Ishikawa (cell line): ENCODE data around the gene CLDN22.

Source experiments
- CEBPB ChIP-seq: IDR thresholded peaks from 2 replicates; pipeline ENCODE4 v1.6.1; 2012
- CREB1 ChIP-seq: IDR thresholded peaks from 2 replicates; pipeline ENCODE4 v1.6.1; 2012; ENCODE audit warnings: low read depth
- EGR1 ChIP-seq: IDR thresholded peaks from 2 replicates; pipeline ENCODE4 v1.6.1; 2012
- EP300 ChIP-seq: IDR thresholded peaks from 2 replicates; pipeline ENCODE4 v1.6.1; 2012; ENCODE audit warnings: borderline replicate concordance
- FOXM1 ChIP-seq: IDR thresholded peaks from 2 replicates; pipeline ENCODE4 v1.6.1; 2012; ENCODE audit warnings: low read depth, borderline replicate concordance
- NFIC ChIP-seq: IDR thresholded peaks from 2 replicates; pipeline ENCODE4 v1.6.1; 2012
- RAD21 ChIP-seq: IDR thresholded peaks from 2 replicates; pipeline ENCODE4 v1.6.1; 2012; ENCODE audit warnings: low read depth
- REST ChIP-seq: IDR thresholded peaks from 2 replicates; pipeline ENCODE4 v1.6.1; 2012; ENCODE audit warnings: low read depth, mild to moderate bottlenecking
- TAF1 ChIP-seq: IDR thresholded peaks from 2 replicates; pipeline ENCODE4 v1.6.1; 2012; ENCODE audit warnings: low read depth, mild to moderate bottlenecking
- TCF12 ChIP-seq: IDR thresholded peaks from 2 replicates; pipeline ENCODE4 v1.6.1; 2012; ENCODE audit warnings: low read depth
- TEAD4 ChIP-seq: IDR thresholded peaks from 2 replicates; pipeline ENCODE4 v1.6.1; 2012
- YY1 ChIP-seq: IDR thresholded peaks from 2 replicates; pipeline ENCODE4 v1.6.1; 2012; ENCODE audit warnings: low read depth
- ZBTB7A ChIP-seq: IDR thresholded peaks from 2 replicates; pipeline ENCODE4 v1.6.1; 2012; ENCODE audit warnings: low read depth
- TF ChIP-seq, protein P1 (sequence below): IDR thresholded peaks from 2 replicates; pipeline ENCODE4 v1.6.1; 2012
- TF ChIP-seq, protein P2 (sequence below): IDR thresholded peaks from 2 replicates; pipeline ENCODE4 v1.6.1; 2012

CLDN22 gene

DNA sequence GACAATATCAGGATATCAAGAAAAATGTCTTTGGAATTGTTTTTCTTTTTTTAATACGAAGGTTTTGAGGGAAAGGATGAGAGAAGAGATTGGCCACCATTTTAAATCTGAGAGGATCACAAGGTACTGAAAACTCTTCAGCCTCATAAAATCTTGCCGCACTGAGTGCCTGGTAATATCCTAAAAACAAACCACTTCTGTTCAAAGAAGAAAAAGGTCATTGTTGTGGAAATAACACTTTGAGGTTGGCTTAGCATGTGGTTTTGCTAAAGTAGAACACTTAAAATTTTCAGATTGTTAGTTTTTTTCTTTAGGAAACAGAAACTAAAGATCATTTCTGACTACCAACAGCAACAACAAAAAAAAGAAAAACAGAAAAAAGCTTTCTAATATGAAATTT lies 1.0 kb upstream of the CLDN22 start:
- TF ChIP-seq TEAD4 (no peak), RAD21 (no peak), REST (no peak), EGR1 (no peak), TCF12 (no peak), ZBTB7A (no peak), NFIC (no peak), TAF1 (no peak), FOXM1 (no peak), CEBPB (no peak), EP300 (no peak), CREB1 (no peak), YY1 (no peak)
- TF ChIP-seq, protein P1, sequence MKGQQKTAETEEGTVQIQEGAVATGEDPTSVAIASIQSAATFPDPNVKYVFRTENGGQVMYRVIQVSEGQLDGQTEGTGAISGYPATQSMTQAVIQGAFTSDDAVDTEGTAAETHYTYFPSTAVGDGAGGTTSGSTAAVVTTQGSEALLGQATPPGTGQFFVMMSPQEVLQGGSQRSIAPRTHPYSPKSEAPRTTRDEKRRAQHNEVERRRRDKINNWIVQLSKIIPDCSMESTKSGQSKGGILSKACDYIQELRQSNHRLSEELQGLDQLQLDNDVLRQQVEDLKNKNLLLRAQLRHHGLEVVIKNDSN, result no peak
- TF ChIP-seq, protein P2, sequence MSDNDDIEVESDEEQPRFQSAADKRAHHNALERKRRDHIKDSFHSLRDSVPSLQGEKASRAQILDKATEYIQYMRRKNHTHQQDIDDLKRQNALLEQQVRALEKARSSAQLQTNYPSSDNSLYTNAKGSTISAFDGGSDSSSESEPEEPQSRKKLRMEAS, result no peak

DNA sequence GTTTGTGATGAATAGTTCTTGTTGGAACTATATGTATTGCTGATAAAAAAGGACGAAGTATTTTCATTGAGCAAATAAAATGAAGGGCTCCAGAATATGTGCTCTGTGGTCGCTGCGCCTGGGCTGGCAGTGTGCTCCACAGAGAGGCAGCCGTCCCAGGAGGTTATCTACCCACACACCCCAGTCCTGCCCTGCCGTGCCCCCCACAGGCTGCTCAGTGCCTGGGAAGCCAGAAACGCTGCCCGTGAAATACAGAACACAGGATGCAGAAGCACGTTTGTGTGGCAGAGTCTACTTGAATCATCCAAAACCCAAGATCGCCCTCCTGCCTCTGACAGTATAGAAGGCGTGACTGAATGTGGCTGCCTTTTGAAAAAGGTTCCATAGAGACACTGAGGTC lies 1.4 kb downstream of the CLDN22 start:
- no peak for TF ChIP-seq EGR1
- no peak for TF ChIP-seq TEAD4
- TF ChIP-seq FOXM1, result no peak
- TF ChIP-seq REST, result no peak
- TF ChIP-seq, protein P2, result no peak
- no peak for TF ChIP-seq ZBTB7A
- no peak for TF ChIP-seq TCF12
- no peak for TF ChIP-seq NFIC
- no peak for TF ChIP-seq RAD21
- no peak for TF ChIP-seq CEBPB
- no peak for TF ChIP-seq TAF1
- TF ChIP-seq CREB1, result no peak
- no peak for TF ChIP-seq EP300

DNA sequence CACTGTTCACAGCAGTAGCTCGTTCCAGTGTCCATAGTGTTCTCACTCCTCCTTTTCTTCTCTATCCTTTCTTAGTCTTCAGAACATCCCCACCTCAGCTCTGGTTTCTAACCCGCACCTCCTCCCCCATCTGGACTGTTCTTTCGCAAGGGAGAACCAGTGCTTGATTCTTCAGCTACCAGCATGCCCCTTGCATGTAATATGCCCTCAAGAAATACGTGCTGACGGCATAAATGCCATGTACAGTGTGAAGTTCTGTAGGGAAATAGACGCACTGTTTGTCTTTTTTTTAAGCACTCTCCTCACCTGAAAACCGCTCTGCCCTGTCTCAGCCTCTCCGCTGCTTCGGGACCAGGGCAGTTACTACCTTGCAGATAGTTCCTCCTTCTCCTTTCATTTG lies 5.3 kb downstream of the CLDN22 start:
- TF ChIP-seq TEAD4, result no peak
- TF ChIP-seq, protein P1, result no peak
- no peak for TF ChIP-seq NFIC
- no peak for TF ChIP-seq EGR1
- TF ChIP-seq REST, result no peak
- no peak for TF ChIP-seq RAD21
- no peak for TF ChIP-seq TCF12
- no peak for TF ChIP-seq ZBTB7A
- no peak for TF ChIP-seq TAF1
- TF ChIP-seq YY1, result no peak
- TF ChIP-seq FOXM1, result no peak
- TF ChIP-seq CEBPB, result no peak
- TF ChIP-seq EP300, result no peak
- TF ChIP-seq CREB1, result no peak
- TF ChIP-seq, protein P2, result no peak

GRCh38 chr4:183314336-183314735 lies 5.7 kb downstream of the CLDN22 start:
- TF ChIP-seq, protein P2, result no peak
- no peak for TF ChIP-seq TCF12
- TF ChIP-seq RAD21, result no peak
- TF ChIP-seq CEBPB, result no peak
- no peak for TF ChIP-seq NFIC
- no peak for TF ChIP-seq EP300
- TF ChIP-seq FOXM1, result no peak
- no peak for TF ChIP-seq TAF1
- TF ChIP-seq CREB1, result no peak
- no peak for TF ChIP-seq YY1
- TF ChIP-seq, protein P1, result no peak
- no peak for TF ChIP-seq REST
- TF ChIP-seq TEAD4, result no peak
- TF ChIP-seq EGR1, result no peak
- no peak for TF ChIP-seq ZBTB7A
